Nephron progenitor cell (in vitro differentiated cells): ENCODE data around the gene PKD1L1.

ENCODE experiments used
- DNase-seq: peaks from one replicate; pipeline ENCODE4 v3.0.0; 2021
- H3K27ac Mint-ChIP-seq: 2 replicates; pipeline ENCODE4 v1.8.0; 2021; ENCODE audit warnings: mild to moderate bottlenecking, moderate library complexity, mixed read lengths
- H3K27me3 Mint-ChIP-seq: 2 replicates; pipeline ENCODE4 v1.8.0; 2021; ENCODE audit warnings: mild to moderate bottlenecking, low read depth, mixed read lengths; ENCODE audit not compliant: poor library complexity
- H3K36me3 Mint-ChIP-seq: 2 replicates; pipeline ENCODE4 v1.8.0; 2021; ENCODE audit warnings: low read depth, mixed read lengths
- H3K4me1 Mint-ChIP-seq: 2 replicates; pipeline ENCODE4 v1.8.0; 2021; ENCODE audit warnings: mixed read lengths
- H3K4me3 Mint-ChIP-seq: 2 replicates; pipeline ENCODE4 v1.8.0; 2021; ENCODE audit warnings: mild to moderate bottlenecking, moderate library complexity, mixed read lengths
- H3K9me3 Mint-ChIP-seq: 2 replicates; pipeline ENCODE4 v1.8.0; 2021; ENCODE audit warnings: mild to moderate bottlenecking, moderate library complexity, mixed read lengths
- TF ChIP-seq, protein P1 (sequence below): fragments of 200-600 bp; sonication (generic); IDR thresholded peaks from 2 replicates; pipeline ENCODE4 v1.5.0; 2021; ENCODE audit warnings: antibody characterized with exemption

PKD1L1 gene

DNA sequence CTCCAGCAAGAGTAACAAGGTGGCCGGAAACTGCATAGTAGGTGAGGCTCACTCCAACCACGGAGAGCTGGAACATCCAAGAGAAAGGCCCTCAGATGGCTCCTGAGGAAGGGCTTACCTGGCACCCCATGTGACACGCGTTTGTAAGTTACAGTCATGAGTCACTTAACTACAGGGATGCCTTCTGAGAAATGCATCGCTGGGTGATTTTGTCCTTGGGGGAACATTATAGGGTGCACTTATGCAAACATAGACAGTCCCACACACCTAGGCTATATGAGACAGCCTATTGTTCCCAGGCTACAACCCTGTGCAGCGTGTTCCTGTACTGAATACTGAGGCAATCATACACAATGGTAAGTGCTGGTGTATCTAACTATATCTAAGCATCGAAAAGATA is 139.9 kb downstream of the PKD1L1 start:
- peaks cover 22% of the 10 kb centered on the region for H3K4me1 Mint-ChIP-seq
- no peak overlapping the region for H3K4me3 Mint-ChIP-seq
- H3K36me3 Mint-ChIP-seq = no peaks in the 10 kb centered on the region
- H3K9me3 Mint-ChIP-seq = no peaks in the 10 kb centered on the region
- H3K27me3 Mint-ChIP-seq = peaks cover 8% of the 10 kb centered on the region
- DNase-seq = no peak
- no peak overlapping the region for H3K27ac Mint-ChIP-seq
- TF ChIP-seq, protein P1, sequence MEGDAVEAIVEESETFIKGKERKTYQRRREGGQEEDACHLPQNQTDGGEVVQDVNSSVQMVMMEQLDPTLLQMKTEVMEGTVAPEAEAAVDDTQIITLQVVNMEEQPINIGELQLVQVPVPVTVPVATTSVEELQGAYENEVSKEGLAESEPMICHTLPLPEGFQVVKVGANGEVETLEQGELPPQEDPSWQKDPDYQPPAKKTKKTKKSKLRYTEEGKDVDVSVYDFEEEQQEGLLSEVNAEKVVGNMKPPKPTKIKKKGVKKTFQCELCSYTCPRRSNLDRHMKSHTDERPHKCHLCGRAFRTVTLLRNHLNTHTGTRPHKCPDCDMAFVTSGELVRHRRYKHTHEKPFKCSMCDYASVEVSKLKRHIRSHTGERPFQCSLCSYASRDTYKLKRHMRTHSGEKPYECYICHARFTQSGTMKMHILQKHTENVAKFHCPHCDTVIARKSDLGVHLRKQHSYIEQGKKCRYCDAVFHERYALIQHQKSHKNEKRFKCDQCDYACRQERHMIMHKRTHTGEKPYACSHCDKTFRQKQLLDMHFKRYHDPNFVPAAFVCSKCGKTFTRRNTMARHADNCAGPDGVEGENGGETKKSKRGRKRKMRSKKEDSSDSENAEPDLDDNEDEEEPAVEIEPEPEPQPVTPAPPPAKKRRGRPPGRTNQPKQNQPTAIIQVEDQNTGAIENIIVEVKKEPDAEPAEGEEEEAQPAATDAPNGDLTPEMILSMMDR = no peak

DNA sequence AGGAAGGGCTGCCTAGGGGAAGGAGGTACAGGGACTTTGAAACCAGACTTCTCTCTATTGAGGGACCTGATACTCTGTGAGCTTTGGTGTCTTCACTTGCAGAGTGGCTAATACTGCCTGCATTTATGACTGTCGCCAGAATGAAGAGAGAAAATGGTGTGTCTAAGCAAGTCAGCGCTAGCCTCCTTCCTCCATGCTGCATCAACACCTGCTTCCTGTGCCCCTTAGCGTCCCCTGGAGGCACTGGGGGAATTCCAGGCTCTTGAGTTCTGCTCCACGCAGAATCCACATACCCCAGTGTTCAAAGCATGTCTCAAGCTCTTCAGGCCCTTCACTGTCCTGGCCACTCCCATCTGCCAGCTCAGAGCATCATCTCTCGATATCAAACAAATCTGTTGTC is 140.5 kb downstream of the PKD1L1 start:
- no peaks in the 10 kb centered on the region for H3K36me3 Mint-ChIP-seq
- no peak overlapping the region for H3K27ac Mint-ChIP-seq
- H3K4me3 Mint-ChIP-seq = no peak overlapping the region
- no peak for DNase-seq
- no peaks in the 10 kb centered on the region for H3K9me3 Mint-ChIP-seq
- peaks cover 28% of the 10 kb centered on the region for H3K4me1 Mint-ChIP-seq
- TF ChIP-seq, protein P1 = no peak
- H3K27me3 Mint-ChIP-seq = peaks cover 4% of the 10 kb centered on the region

DNA sequence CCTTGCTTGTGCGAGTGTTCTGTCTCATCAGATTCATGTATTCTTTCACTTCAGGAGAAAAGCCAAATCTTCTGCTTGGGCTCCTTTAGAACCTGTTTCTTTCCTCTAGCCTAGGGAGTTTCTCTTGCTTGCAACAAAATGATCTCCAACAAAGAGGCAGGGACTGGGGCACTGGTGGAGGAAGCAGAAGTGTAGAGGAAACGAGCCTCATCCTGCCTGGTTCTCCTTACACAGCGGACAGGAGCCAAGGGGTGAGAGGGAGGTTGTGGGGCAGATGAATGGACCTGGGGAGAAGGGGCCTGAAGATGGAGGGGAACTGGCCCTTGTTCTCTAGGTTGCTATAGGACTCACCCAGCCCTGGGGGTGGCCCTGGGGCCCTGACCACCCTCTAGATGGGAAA is 141.1 kb downstream of the PKD1L1 start:
- TF ChIP-seq, protein P1 = no peak
- Mint-ChIP-seq H3K27me3 (peaks cover 3% of the 10 kb centered on the region), H3K4me1 (peaks cover 28% of the 10 kb centered on the region), H3K27ac (no peak overlapping the region), H3K4me3 (no peak overlapping the region), H3K9me3 (no peaks in the 10 kb centered on the region), H3K36me3 (no peaks in the 10 kb centered on the region)
- no peak for DNase-seq

DNA sequence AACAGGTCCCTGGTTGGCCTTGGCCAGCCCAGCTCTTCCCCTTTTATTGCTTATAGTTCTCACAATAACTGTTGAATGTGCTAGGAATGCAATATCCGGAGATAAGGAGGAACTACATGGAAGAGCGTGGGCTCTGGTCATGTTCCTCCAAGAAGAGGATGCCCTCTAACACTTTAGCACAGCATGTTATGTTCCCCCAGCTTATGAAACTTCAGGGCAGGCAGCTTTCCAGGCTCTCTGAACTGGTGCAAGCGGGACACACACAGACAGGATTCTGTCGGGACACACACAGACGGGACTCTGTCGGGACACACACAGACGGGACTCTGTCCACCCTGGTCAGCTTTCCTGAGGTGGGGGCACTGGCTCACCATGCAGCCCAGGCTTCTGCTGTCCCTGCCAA is 141.6 kb downstream of the PKD1L1 start:
- no peak overlapping the region for H3K27ac Mint-ChIP-seq
- H3K9me3 Mint-ChIP-seq = no peaks in the 10 kb centered on the region

DNA sequence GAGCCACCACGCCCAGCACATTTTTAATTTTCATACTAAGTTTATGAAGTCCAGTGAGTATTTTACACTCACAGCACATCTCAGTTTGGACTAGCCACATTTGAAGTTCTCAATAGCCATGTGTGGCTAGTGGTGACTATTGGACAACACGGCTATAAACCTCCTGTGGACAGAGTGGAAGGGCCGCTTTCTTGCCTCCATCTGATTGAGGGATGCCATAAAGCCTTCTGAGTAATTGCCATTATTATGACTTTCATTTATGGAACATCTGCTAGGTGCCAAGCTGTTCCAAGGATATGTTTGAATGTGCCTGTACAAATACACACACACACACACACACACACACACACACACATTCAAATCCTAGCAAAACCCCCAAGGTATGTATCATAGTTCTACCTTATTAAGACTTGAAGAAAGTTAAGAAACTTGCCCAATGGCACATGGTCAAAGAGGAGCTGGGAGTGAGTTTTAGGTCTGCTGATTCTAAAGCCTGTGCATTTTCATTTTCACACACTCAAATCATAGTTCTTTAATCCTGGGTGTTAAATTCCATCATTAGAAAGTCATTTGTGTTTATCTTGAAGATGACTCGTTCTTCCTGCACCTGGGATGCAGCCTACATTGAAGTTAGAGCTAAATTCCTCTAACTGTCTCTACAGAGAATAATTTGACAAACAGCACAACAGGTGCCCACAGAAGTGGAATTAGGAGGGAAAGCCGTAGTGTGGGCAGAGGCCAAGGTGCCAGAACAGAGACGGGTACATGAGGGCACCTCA is 143.3 kb downstream of the PKD1L1 start:
- no peak overlapping the region for H3K27ac Mint-ChIP-seq
- H3K4me3 Mint-ChIP-seq = no peak overlapping the region
- DNase-seq = no peak
- no peaks in the 10 kb centered on the region for H3K36me3 Mint-ChIP-seq
- TF ChIP-seq, protein P1 = no peak
- H3K9me3 Mint-ChIP-seq = no peaks in the 10 kb centered on the region
- H3K27me3 Mint-ChIP-seq = peaks cover 8% of the 10 kb centered on the region
- H3K4me1 Mint-ChIP-seq = peaks cover 44% of the 10 kb centered on the region

More for the DNA sequence above, 141.6 kb downstream of the PKD1L1 start:
- H3K27me3 Mint-ChIP-seq = peaks cover 3% of the 10 kb centered on the region
- H3K4me3 Mint-ChIP-seq = no peak overlapping the region
- TF ChIP-seq, protein P1 = no peak
- no peak for DNase-seq
- H3K36me3 Mint-ChIP-seq = no peaks in the 10 kb centered on the region
- H3K4me1 Mint-ChIP-seq = peaks cover 28% of the 10 kb centered on the region

DNA sequence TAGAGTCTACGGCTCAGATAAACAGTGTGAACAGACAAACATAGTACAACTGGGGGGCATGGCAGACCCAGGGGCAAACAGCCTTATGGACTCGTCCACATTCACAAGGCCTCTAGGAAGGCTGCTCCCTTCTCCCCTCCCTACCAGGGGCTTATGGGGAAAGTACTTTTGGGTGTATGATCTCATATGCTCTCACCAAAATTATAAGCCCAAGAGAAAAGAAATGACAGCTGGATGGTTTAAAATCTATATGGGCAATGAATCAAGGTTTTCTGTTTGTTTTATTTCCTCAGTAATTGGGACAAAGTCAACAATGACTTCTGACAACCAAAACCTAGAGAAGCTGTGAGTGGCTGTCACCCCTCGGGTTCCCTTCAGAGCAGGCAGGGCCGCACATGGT is 144.4 kb downstream of the PKD1L1 start:
- H3K36me3 Mint-ChIP-seq = no peaks in the 10 kb centered on the region
- H3K4me3 Mint-ChIP-seq = no peak overlapping the region
- TF ChIP-seq, protein P1 = no peak
- DNase-seq = no peak
- peaks cover 8% of the 10 kb centered on the region for H3K27me3 Mint-ChIP-seq
- peaks cover 47% of the 10 kb centered on the region for H3K4me1 Mint-ChIP-seq
- no peaks in the 10 kb centered on the region for H3K9me3 Mint-ChIP-seq
- no peak overlapping the region for H3K27ac Mint-ChIP-seq
